Immature natural killer cell (primary cell): Measurements from ENCODE around the gene APCDD1L. TPM values are rescaled to one million over a fixed set of nuclear protein-coding genes. Genes with fewer than 3 reads are reported as not detected.
"Not testable (repeated sequence)": the region's sequence is repeated elsewhere in the genome, so short reads cannot be mapped to it uniquely, and the experiment has no call there.

ENCODE experiments used
- DNase-seq, 3 donors: peaks; one replicate each; pipeline ENCODE4 v3.0.0; 2022; ENCODE audit warnings: mixed read lengths in 1 of 3
- H3K27ac Mint-ChIP-seq, 6 donors: one replicate each; pipeline ENCODE4 v1.8.0; 2020; ENCODE audit warnings: mixed read lengths in 6 of 6, mild to moderate bottlenecking in 5 of 6, inconsistent platforms in 4 of 6, moderate library complexity in 3 of 6
- H3K27me3 Mint-ChIP-seq, 3 donors: one replicate each; pipeline ENCODE4 v1.8.0; 2020 to 2021; ENCODE audit warnings: low read depth in 3 of 3, mild to moderate bottlenecking in 3 of 3, mixed read lengths in 3 of 3, moderate library complexity in 3 of 3, inconsistent platforms in 1 of 3
- H3K36me3 Mint-ChIP-seq, 3 donors: one replicate each; pipeline ENCODE4 v1.8.0; 2020; ENCODE audit warnings: mixed read lengths in 3 of 3, inconsistent platforms in 2 of 3, mild to moderate bottlenecking in 2 of 3
- H3K4me1 Mint-ChIP-seq, 2 donors: one replicate each; pipeline ENCODE4 v1.8.0; 2020; ENCODE audit warnings: inconsistent platforms in 2 of 2, mild to moderate bottlenecking in 2 of 2, mixed read lengths in 2 of 2, moderate library complexity in 1 of 2
- H3K4me3 Mint-ChIP-seq, 5 donors: one replicate each; pipeline ENCODE4 v1.8.0; 2020; ENCODE audit warnings: mild to moderate bottlenecking in 5 of 5, mixed read lengths in 5 of 5, inconsistent platforms in 3 of 5, moderate library complexity in 3 of 5
- H3K9me3 Mint-ChIP-seq, 6 donors: one replicate each; pipeline ENCODE4 v1.8.0; 2020; ENCODE audit warnings: mild to moderate bottlenecking in 6 of 6, mixed read lengths in 6 of 6, inconsistent platforms in 4 of 6, moderate library complexity in 3 of 6
- polyA plus RNA-seq, 3 donors: library from polyadenylated mRNA; unstranded; fragments of 300-500 nt; fragmentation: Illumina TruSeq; gene quantifications; one replicate each; pipeline ENCODE4 v1.2.3, GENCODE V29; 2021

Gene APCDD1L
- polyA plus RNA-seq, 3 donors from 2014 or later = not detected

GRCh38 chr20:58420798-58421496 lies 94.3 kb downstream of the APCDD1L start:
- Mint-ChIP-seq H3K27ac (peak overlapping the region in 1 of 6 donors; percentile 35), H3K36me3 (peaks cover 4 to 17% (median 6%) of the 10 kb centered on the region in 3 donors), H3K4me3 (no peak overlapping the region), H3K9me3 (no peaks in the 10 kb centered on the region), H3K4me1 (peaks cover 19 to 41% of the 10 kb centered on the region in 2 donors), H3K27me3 (peaks cover 0 to 2% (median 0%) of the 10 kb centered on the region in 3 donors)
- no peak for DNase-seq

- peak overlapping the region in 3 of 6 donors; percentile 2 to 48 (median 39) for H3K27ac Mint-ChIP-seq
- peaks cover 24 to 48% of the 10 kb centered on the region in 2 donors for H3K4me1 Mint-ChIP-seq
- no peak for DNase-seq
- peaks cover 0 to 16% (median 9%) of the 10 kb centered on the region in 3 donors for H3K36me3 Mint-ChIP-seq
- no peak overlapping the region for H3K4me3 Mint-ChIP-seq
- H3K27me3 Mint-ChIP-seq = no peaks in the 10 kb centered on the region
- no peaks in the 10 kb centered on the region for H3K9me3 Mint-ChIP-seq
Observed at GRCh38 chr20:58418949-58419748, 96.0 kb downstream of the APCDD1L start.

- Mint-ChIP-seq H3K36me3 (peaks cover 0 to 16% (median 9%) of the 10 kb centered on the region in 3 donors), H3K27ac (peak overlapping the region in 5 of 6 donors; percentile 10 to 77 (median 53)), H3K9me3 (no peaks in the 10 kb centered on the region), H3K27me3 (no peaks in the 10 kb centered on the region), H3K4me3 (no peak overlapping the region), H3K4me1 (peaks cover 24 to 52% of the 10 kb centered on the region in 2 donors)
- no peak for DNase-seq
Observed at GRCh38 chr20:58417438-58417837, 97.8 kb downstream of the APCDD1L start.

DNA sequence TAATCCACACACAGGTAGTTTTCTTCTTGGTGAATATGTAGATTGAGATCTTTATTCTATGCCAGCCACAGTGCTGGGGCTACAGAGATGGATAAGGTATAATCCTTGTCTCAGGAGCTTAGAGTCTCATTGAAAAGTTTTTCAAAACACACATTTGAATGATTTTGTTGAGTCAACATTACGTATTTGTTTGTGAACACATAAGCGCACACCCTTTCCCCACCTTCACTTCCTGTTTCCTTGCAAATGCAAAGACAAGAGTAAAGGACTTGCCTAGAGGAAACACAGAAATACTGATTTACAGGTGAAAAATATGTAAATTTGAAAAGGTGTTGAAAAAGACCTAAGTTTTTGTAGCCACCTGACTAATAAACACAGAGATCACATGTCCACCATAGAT lies 98.4 kb downstream of the APCDD1L start:
- Mint-ChIP-seq H3K27ac (peak overlapping the region; percentile 48 to 77 (median 67)), H3K27me3 (no peaks in the 10 kb centered on the region), H3K9me3 (no peaks in the 10 kb centered on the region), H3K36me3 (peaks cover 0 to 16% (median 9%) of the 10 kb centered on the region in 3 donors), H3K4me1 (peaks cover 26 to 56% of the 10 kb centered on the region in 2 donors), H3K4me3 (peak overlapping the region in 3 of 5 donors; percentile 12 to 42 (median 16))
- no peak for DNase-seq

GRCh38 chr20:58416057-58416456 lies 99.1 kb downstream of the APCDD1L start:
- peaks cover 26 to 58% of the 10 kb centered on the region in 2 donors for H3K4me1 Mint-ChIP-seq
- H3K27ac Mint-ChIP-seq = peak overlapping the region; percentile 48 to 77 (median 67)
- H3K9me3 Mint-ChIP-seq = no peaks in the 10 kb centered on the region
- H3K36me3 Mint-ChIP-seq = peaks cover 0 to 16% (median 9%) of the 10 kb centered on the region in 3 donors
- H3K27me3 Mint-ChIP-seq = no peaks in the 10 kb centered on the region
- DNase-seq = no peak
- peak overlapping the region in 3 of 5 donors; percentile 7 to 42 (median 22) for H3K4me3 Mint-ChIP-seq

- Mint-ChIP-seq H3K36me3 (peaks cover 0 to 10% (median 9%) of the 10 kb centered on the region in 3 donors), H3K4me1 (peaks cover 35 to 58% of the 10 kb centered on the region in 2 donors), H3K27ac (peak overlapping the region in 5 of 6 donors; percentile 34 to 55 (median 45))
- H3K9me3 Mint-ChIP-seq, DNase-seq, H3K27me3 Mint-ChIP-seq, H3K4me3 Mint-ChIP-seq: not testable (repeated sequence)
Observed at GRCh38 chr20:58414786-58415185, 100.4 kb downstream of the APCDD1L start.

DNA sequence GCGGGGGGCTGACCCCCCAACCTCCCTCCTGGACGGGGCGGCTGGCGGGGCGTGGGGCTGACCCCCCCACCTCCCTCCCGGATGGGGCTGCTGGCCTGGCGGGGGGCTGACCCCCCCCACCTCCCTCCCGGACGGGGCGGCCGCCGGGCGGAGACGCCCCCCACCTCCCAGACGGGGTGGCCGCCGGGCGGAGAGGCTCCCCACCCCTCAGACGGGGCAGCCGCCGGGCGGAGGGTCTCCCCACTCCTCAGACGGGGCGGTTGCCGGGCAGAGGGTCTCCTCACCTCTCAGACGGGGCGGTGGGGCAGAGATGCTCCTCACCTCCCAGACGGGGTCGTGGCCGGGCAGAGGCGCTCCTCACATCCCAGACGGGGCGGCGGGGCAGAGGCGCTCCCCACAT lies 101.0 kb downstream of the APCDD1L start:
- not testable (repeated sequence) for H3K9me3 Mint-ChIP-seq, H3K27me3 Mint-ChIP-seq, H3K36me3 Mint-ChIP-seq, H3K27ac Mint-ChIP-seq, H3K4me3 Mint-ChIP-seq, DNase-seq
- H3K4me1 Mint-ChIP-seq = peaks cover 40 to 54% of the 10 kb centered on the region in 2 donors

Other genes with a start within 250 kb of the APCDD1L start
- gene RAB22A, start 205.7 kb downstream of the APCDD1L start, polyA plus RNA-seq = 10 to 100 TPM; 14.1 to 21.7 (median 18.5) TPM
- 10 to 100 TPM in 2 of 3 donors, 1 to 10 TPM in 1; 9.2 to 26.1 (median 22.8) TPM for gene VAPB, start 126.2 kb downstream of the APCDD1L start, polyA plus RNA-seq
- gene STX16, start 135.9 kb upstream of the APCDD1L start, polyA plus RNA-seq = 10 to 100 TPM; 17.2 to 24.9 (median 21.1) TPM
- gene NPEPL1, start 177.4 kb upstream of the APCDD1L start, polyA plus RNA-seq = 10 to 100 TPM; 10.1 to 20.1 (median 11.6) TPM